GM19467 (cell line): Measurements from ENCODE around the gene PRPF8.
"Not testable (repeated sequence)": the region's sequence is repeated elsewhere in the genome, so short reads cannot be mapped to it uniquely, and the experiment has no call there.

ENCODE experiments used
- ATAC-seq: cut with Tn5 transposase; IDR thresholded peaks from one replicate; pipeline ENCODE4 v1.9.1; 2021; ENCODE audit warnings: mild to moderate bottlenecking, moderate library complexity; ENCODE audit not compliant: unreplicated experiment

PRPF8 gene

GRCh38 chr17:1695365-1695764 lies 10.7 kb upstream of the PRPF8 start:
- no peak for ATAC-seq

- no peak for ATAC-seq
These were observed 8.7 kb upstream of the PRPF8 start for GRCh38 chr17:1693339-1693738.

- no peak for ATAC-seq
These were observed 6.0 kb upstream of the PRPF8 start for GRCh38 chr17:1690544-1691221.

GRCh38 chr17:1688405-1688804 lies 3.7 kb upstream of the PRPF8 start:
- not testable (repeated sequence) for ATAC-seq

- no peak for ATAC-seq
These were observed 1.4 kb upstream of the PRPF8 start for GRCh38 chr17:1686086-1686485.

- no peak for ATAC-seq
These were observed 1.2 kb downstream of the PRPF8 start for GRCh38 chr17:1683459-1683858.

- ATAC-seq: no peak
These were observed 8.3 kb downstream of the PRPF8 start for GRCh38 chr17:1676401-1676800.

- ATAC-seq: no peak
These were observed 11.5 kb downstream of the PRPF8 start for GRCh38 chr17:1673041-1673785.

- ATAC-seq: not testable (repeated sequence)
These were observed 20.7 kb downstream of the PRPF8 start for GRCh38 chr17:1663934-1664333.

- ATAC-seq: no peak
These were observed 23.6 kb downstream of the PRPF8 start for GRCh38 chr17:1661045-1661444.

- ATAC-seq: no peak
These were observed 26.6 kb downstream of the PRPF8 start for GRCh38 chr17:1658100-1658499.

GRCh38 chr17:1653735-1654134 lies 30.9 kb downstream of the PRPF8 start:
- ATAC-seq: no peak

- not testable (repeated sequence) for ATAC-seq
These were observed 31.9 kb downstream of the PRPF8 start for GRCh38 chr17:1652794-1653193.

GRCh38 chr17:1651559-1651844 lies 33.2 kb downstream of the PRPF8 start:
- ATAC-seq: no peak

GRCh38 chr17:1650731-1651558 lies 33.7 kb downstream of the PRPF8 start:
- ATAC-seq: no peak

GRCh38 chr17:1649844-1650501 lies 34.7 kb downstream of the PRPF8 start, which contains the start of gene RILP:
TSS of gene RILP (minus strand) at chr17:1649866. CDS start at chr17:1649804, 62 bp downstream.
- ATAC-seq: no peak

- ATAC-seq: peak; percentile 63
These were observed 35.5 kb downstream of the PRPF8 start for GRCh38 chr17:1648963-1649843.

- ATAC-seq: peak; percentile 2
These were observed 36.3 kb downstream of the PRPF8 start for GRCh38 chr17:1648173-1648962.

- ATAC-seq: no peak
These were observed 36.9 kb downstream of the PRPF8 start for GRCh38 chr17:1647802-1648171.
